HCT116 (cell line): ENCODE results near the gene IL17RD. TPM values are rescaled to one million over a fixed set of nuclear protein-coding genes. Genes with fewer than 3 reads are reported as not detected.

Experiments used
- ATAC-seq: fragments of 200-7000 bp; cut with Tn5 transposase; 2 replicates; pipeline ENCODE4 v1.9.1; 2020; ENCODE audit warnings: mild to moderate bottlenecking, moderate library complexity
- BruUV-seq: library from RNA; stranded (reverse); fragments of 400-500 nt; replicated peaks from 2 replicates; lab custom pipeline; 2021; lab: Mats Ljungman, UMichigan
- CTCF ChIA-PET: fragments of 300-600 bp; sonication (Branson Sonifier 250); formaldehyde crosslinking; loops from one replicate; lab custom pipeline; 2021; ENCODE audit warnings: antibody characterized with exemption; lab: Charles Lee
- POLR2A ChIA-PET: fragments of 300-600, 350-600 bp; sonication (Branson Sonifier 250); formaldehyde crosslinking; loops from one replicate; lab custom pipeline; 2021; ENCODE audit warnings: antibody characterized with exemption; lab: Charles Lee
- RAD21 ChIA-PET, 2 experiments: fragments of 300-600 bp; sonication (Branson Sonifier 250); formaldehyde crosslinking; loops; one replicate each; lab custom pipeline; 2023; ENCODE audit warnings: low total read pairs in 2 of 2; ENCODE audit not compliant: uncharacterized antibody in 2 of 2, unreplicated experiment in 2 of 2, low non-redundant PET in 1 of 2; lab: Charles Lee
- DNase-seq: peaks from one replicate; pipeline ENCODE4 v3.0.0-alpha.2; 2010; ENCODE audit warnings: low read depth, low spot score
- H2AFZ ChIP-seq: fragments of 200-600 bp; shearing (Covaris generic), sonication (generic); 2 replicates; pipeline ENCODE4 v1.6.1; 2017; ENCODE audit warnings: low read depth, mixed run types, mixed read lengths, antibody characterized with exemption, low read length; ENCODE audit not compliant: poor library complexity, severe bottlenecking
- H3K27ac ChIP-seq: 2 replicates; pipeline ENCODE4 v1.5.1; 2012; ENCODE audit warnings: low read depth, low read length
- H3K27me3 ChIP-seq: fragments of 200-600 bp; sonication (generic); 2 replicates; pipeline ENCODE4 v1.6.1; 2016; ENCODE audit warnings: mixed run types, low read length, mixed read lengths; ENCODE audit not compliant: insufficient read depth
- H3K36me3 ChIP-seq, 2 experiments: fragments of 200-500 bp in 1 of 2; fragments of 200-600 bp in 1 of 2; sonication (Bioruptor generic) in 1 of 2; sonication (generic) in 1 of 2; 2 replicates each; pipeline versions ENCODE4 v1.5.1 to v1.6.1; 2014 to 2016; ENCODE audit warnings: low read length in 2 of 2, inconsistent platforms in 1 of 2, mixed read lengths in 1 of 2, mixed run types in 1 of 2; ENCODE audit not compliant: insufficient read depth in 2 of 2, control insufficient read depth in 1 of 2
- H3K4me1 ChIP-seq, 2 experiments: fragments of 200-600 bp in 1 of 2; sonication (generic) in 1 of 2; 2 replicates each; pipeline versions ENCODE4 v1.5.1 to v1.6.1; 2012 to 2017; ENCODE audit warnings: low read length in 2 of 2, inconsistent platforms in 1 of 2, mild to moderate bottlenecking in 1 of 2, mixed read lengths in 1 of 2, mixed run types in 1 of 2, moderate library complexity in 1 of 2; ENCODE audit not compliant: insufficient read depth in 2 of 2, control insufficient read depth in 1 of 2
- H3K4me2 ChIP-seq: fragments of 200-600 bp; sonication (generic); 2 replicates; pipeline ENCODE4 v1.6.1; 2017; ENCODE audit warnings: mixed run types, low read length, mixed read lengths
- H3K4me3 ChIP-seq, 2 experiments: fragments of 200-600 bp in 1 of 2; sonication (generic) in 1 of 2; replicated peaks in 1 of 2; 2 replicates each; pipeline ENCODE4 v1.5.1; 2011 to 2016; ENCODE audit warnings: low read length in 2 of 2, control low read depth in 1 of 2, low read depth in 1 of 2, mild to moderate bottlenecking in 1 of 2, mixed read lengths in 1 of 2, mixed run types in 1 of 2
- H3K79me2 ChIP-seq: fragments of 200-600 bp; sonication (generic); 2 replicates; pipeline ENCODE4 v1.6.1; 2017; ENCODE audit warnings: mild to moderate bottlenecking, mixed run types, low read length, moderate library complexity, mixed read lengths; ENCODE audit not compliant: insufficient read depth
- H3K9ac ChIP-seq: fragments of 200-600 bp; sonication (generic); 2 replicates; pipeline ENCODE4 v1.6.1; 2016; ENCODE audit warnings: low read length, mixed read lengths
- H3K9me2 ChIP-seq: fragments of 200-600 bp; sonication (generic), shearing (Covaris generic); 2 replicates; pipeline ENCODE4 v1.6.1; 2017; ENCODE audit warnings: mixed run types, mild to moderate bottlenecking, moderate library complexity; ENCODE audit not compliant: insufficient read depth
- H3K9me3 ChIP-seq, 2 experiments: fragments of 200-500 bp in 1 of 2; fragments of 200-600 bp in 1 of 2; sonication (Bioruptor generic) in 1 of 2; sonication (generic) in 1 of 2; 2 replicates each; pipeline ENCODE4 v1.6.1; 2014 to 2017; ENCODE audit warnings: low read length in 2 of 2, mixed read lengths in 2 of 2, inconsistent platforms in 1 of 2, low read depth in 1 of 2, mild to moderate bottlenecking in 1 of 2, mixed run types in 1 of 2, moderate library complexity in 1 of 2; ENCODE audit not compliant: control insufficient read depth in 1 of 2, insufficient read depth in 1 of 2
- H4K20me1 ChIP-seq: fragments of 200-600 bp; sonication (generic), shearing (Covaris generic); 2 replicates; pipeline ENCODE4 v1.6.1; 2017; ENCODE audit warnings: mixed run types, mild to moderate bottlenecking, moderate library complexity; ENCODE audit not compliant: insufficient read depth
- CBX3 ChIP-seq: IDR thresholded peaks from 2 replicates; pipeline ENCODE4 v1.6.1; 2012; ENCODE audit warnings: low read depth
- EGR1 ChIP-seq: IDR thresholded peaks from 2 replicates; pipeline ENCODE4 v1.6.1; 2012; ENCODE audit warnings: low read depth
- ELF1 ChIP-seq: IDR thresholded peaks from 2 replicates; pipeline ENCODE4 v1.6.1; 2012; ENCODE audit warnings: low read depth, borderline replicate concordance
- EZH2 ChIP-seq: fragments of 200-600 bp; sonication (generic); IDR thresholded peaks from 2 replicates; pipeline ENCODE4 v1.6.1; 2017; ENCODE audit warnings: antibody characterized with exemption, mixed run types
- EZH2phosphoT487 ChIP-seq: fragments of 200-600 bp; IDR thresholded peaks from 2 replicates; pipeline ENCODE4 v1.6.1; 2018; ENCODE audit warnings: antibody characterized with exemption, borderline replicate concordance
- JUND ChIP-seq: IDR thresholded peaks from 2 replicates; pipeline ENCODE4 v1.6.1; 2012
- POLR2A ChIP-seq: IDR thresholded peaks from 2 replicates; pipeline ENCODE4 v1.7.0; 2011; ENCODE audit warnings: borderline replicate concordance; ENCODE audit not compliant: insufficient read depth, insufficient read length; ENCODE audit errors: extremely low read depth
- RAD21 ChIP-seq: IDR thresholded peaks from 2 replicates; pipeline ENCODE4 v1.6.1; 2012; ENCODE audit warnings: low read depth, mild to moderate bottlenecking
- SRF ChIP-seq: IDR thresholded peaks from 2 replicates; pipeline ENCODE4 v1.6.1; 2012; ENCODE audit warnings: low read depth
- TCF7L2 ChIP-seq: IDR thresholded peaks from 2 replicates; pipeline ENCODE4 v1.7.0; 2011; ENCODE audit warnings: borderline replicate concordance, inconsistent platforms; ENCODE audit not compliant: insufficient read depth, insufficient read length; ENCODE audit errors: extremely low read depth
- YY1 ChIP-seq: IDR thresholded peaks from 2 replicates; pipeline ENCODE4 v1.6.1; 2011; ENCODE audit warnings: low read length, low read depth, moderate library complexity, mild to moderate bottlenecking; ENCODE audit not compliant: insufficient replicate concordance; ENCODE audit errors: extremely low read depth
- ZBTB33 ChIP-seq: IDR thresholded peaks from 2 replicates; pipeline ENCODE4 v1.6.1; 2011; ENCODE audit warnings: mild to moderate bottlenecking, low read length, moderate library complexity; ENCODE audit not compliant: insufficient replicate concordance; ENCODE audit errors: extremely low read depth
- ZFX ChIP-seq: fragments of 450-650 bp; IDR thresholded peaks from 2 replicates; pipeline ENCODE4 v1.6.1; 2017
- intact Hi-C: fragments of 100-400 bp; cut with micrococcal nuclease; formaldehyde crosslinking; loops from 2 replicates; pipeline ENCODE4 v1.10.0; 2022
- total RNA-seq: library from RNA; stranded (reverse); gene quantifications from one replicate; pipeline ENCODE4 v1.2.1, GENCODE V29; 2021; ENCODE audit not compliant: unreplicated experiment
- TF ChIP-seq, protein P1 (sequence below): IDR thresholded peaks from 2 replicates; pipeline ENCODE4 v1.6.1; 2012

The IL17RD gene
- total RNA-seq, 1 experiment from 2014 or later: 12.3 TPM

GRCh38 chr3:57131210-57131588, 34.0 kb downstream of the IL17RD start:
- ChIA-PET RAD21 (no interaction called here), POLR2A (no interaction called here), CTCF (no interaction called here)
- no peaks in the 10 kb centered on the region for H3K27me3 ChIP-seq
- H3K9me2 ChIP-seq: no peaks in the 10 kb centered on the region
- DNase-seq: no peak
- no peak overlapping the region for H3K27ac ChIP-seq
- H3K9ac ChIP-seq: no peak overlapping the region
- ATAC-seq: no peak
- H3K4me2 ChIP-seq: no peak overlapping the region
- H2AFZ ChIP-seq: no peak overlapping the region
- H4K20me1 ChIP-seq: no peaks in the 10 kb centered on the region
- no peaks in the 10 kb centered on the region for H3K4me1 ChIP-seq
- no peaks in the 10 kb centered on the region for H3K9me3 ChIP-seq
- H3K79me2 ChIP-seq: no peaks in the 10 kb centered on the region
- no peaks in the 10 kb centered on the region for H3K36me3 ChIP-seq
- intact Hi-C loops: no loop called here
- H3K4me3 ChIP-seq: no peak overlapping the region
- no TSS peak for BruUV-seq
- TF ChIP-seq TCF7L2 (no peak), POLR2A (no peak), YY1 (no peak), SRF (no peak), ELF1 (no peak), CBX3 (no peak), EZH2phosphoT487 (no peak), ZFX (no peak), EZH2 (no peak), EGR1 (no peak), JUND (no peak), ZBTB33 (no peak), RAD21 (no peak)
- TF ChIP-seq, protein P1, sequence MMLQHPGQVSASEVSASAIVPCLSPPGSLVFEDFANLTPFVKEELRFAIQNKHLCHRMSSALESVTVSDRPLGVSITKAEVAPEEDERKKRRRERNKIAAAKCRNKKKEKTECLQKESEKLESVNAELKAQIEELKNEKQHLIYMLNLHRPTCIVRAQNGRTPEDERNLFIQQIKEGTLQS: no peak
- TF ChIP-seq, all 23 proteins: peak for 0
